ENCODE measurements around the gene GNG7. TPM values are rescaled to one million over a fixed set of nuclear protein-coding genes. Genes with fewer than 3 reads are reported as not detected.
A peak's percentile ranks its signal among the peaks of the same experiment; 100 is the strongest.

The GNG7 gene
- total RNA-seq, 1 donor from 2014 or later, result 7.7 TPM

GRCh38 chr19:2481466-2481865 is 221.0 kb downstream of the GNG7 start:
- H3K27me3 Mint-ChIP-seq (ENCODE audit: unreplicated experiment), result peaks cover 14% of the 10 kb centered on the region
- no peak for DNase-seq (ENCODE audit: low spot score)
- H3K36me3 Mint-ChIP-seq (ENCODE audit: low read depth, unreplicated experiment), result peaks cover 4% of the 10 kb centered on the region
- H3K4me3 Mint-ChIP-seq (ENCODE audit: unreplicated experiment), result no peak overlapping the region
- no peak for TF ChIP-seq CTCF (IDR thresholded peaks at IDR 0.05; ENCODE audit: unreplicated experiment)
- H3K4me1 Mint-ChIP-seq (ENCODE audit: unreplicated experiment), result peaks cover 13% of the 10 kb centered on the region
- peaks cover 9% of the 10 kb centered on the region for H3K9me3 Mint-ChIP-seq (ENCODE audit: unreplicated experiment)
- no peak overlapping the region for H3K27ac Mint-ChIP-seq (ENCODE audit: unreplicated experiment)

DNA sequence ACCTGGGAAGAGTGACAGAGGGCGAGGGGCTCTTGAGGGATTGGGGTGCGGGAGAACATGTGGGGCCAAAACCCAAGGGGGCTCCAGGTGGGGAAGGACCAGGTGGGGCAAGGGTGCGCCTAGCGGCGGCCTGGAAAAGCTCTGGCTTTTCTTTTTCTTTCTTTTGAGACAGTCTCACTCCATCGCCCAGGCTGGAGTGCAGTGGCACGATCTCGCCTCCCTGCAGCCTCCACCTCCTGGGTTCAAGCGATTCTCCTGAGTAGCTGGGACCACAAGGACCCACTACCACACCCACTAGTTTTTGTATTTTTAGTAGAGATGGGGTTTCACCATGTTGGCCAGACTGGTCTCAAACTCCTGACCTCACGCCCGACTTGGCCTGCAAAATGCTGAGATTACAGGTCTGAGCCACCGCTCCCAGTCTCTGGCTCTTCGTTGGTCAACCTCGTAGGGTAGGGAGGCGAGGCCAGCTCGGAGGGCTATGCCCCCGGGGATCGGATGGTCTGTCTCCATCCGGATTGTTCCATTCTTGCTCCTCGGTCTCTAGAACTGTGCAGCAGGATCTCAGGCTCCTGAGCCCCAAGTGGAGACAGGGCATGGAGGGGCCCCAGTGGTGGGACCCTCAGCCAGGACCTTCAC is 222.8 kb downstream of the GNG7 start:
- Mint-ChIP-seq H3K27ac (ENCODE audit: unreplicated experiment) (no peak overlapping the region), H3K27me3 (ENCODE audit: unreplicated experiment) (peaks cover 15% of the 10 kb centered on the region), H3K4me3 (ENCODE audit: unreplicated experiment) (peak overlapping the region; percentile 56), H3K4me1 (ENCODE audit: unreplicated experiment) (peaks cover 17% of the 10 kb centered on the region), H3K36me3 (ENCODE audit: low read depth, unreplicated experiment) (peaks cover 7% of the 10 kb centered on the region), H3K9me3 (ENCODE audit: unreplicated experiment) (peaks cover 9% of the 10 kb centered on the region)
- no peak for DNase-seq (ENCODE audit: low spot score)
- peak; percentile 24 for TF ChIP-seq CTCF (IDR thresholded peaks at IDR 0.05; ENCODE audit: unreplicated experiment)

DNA sequence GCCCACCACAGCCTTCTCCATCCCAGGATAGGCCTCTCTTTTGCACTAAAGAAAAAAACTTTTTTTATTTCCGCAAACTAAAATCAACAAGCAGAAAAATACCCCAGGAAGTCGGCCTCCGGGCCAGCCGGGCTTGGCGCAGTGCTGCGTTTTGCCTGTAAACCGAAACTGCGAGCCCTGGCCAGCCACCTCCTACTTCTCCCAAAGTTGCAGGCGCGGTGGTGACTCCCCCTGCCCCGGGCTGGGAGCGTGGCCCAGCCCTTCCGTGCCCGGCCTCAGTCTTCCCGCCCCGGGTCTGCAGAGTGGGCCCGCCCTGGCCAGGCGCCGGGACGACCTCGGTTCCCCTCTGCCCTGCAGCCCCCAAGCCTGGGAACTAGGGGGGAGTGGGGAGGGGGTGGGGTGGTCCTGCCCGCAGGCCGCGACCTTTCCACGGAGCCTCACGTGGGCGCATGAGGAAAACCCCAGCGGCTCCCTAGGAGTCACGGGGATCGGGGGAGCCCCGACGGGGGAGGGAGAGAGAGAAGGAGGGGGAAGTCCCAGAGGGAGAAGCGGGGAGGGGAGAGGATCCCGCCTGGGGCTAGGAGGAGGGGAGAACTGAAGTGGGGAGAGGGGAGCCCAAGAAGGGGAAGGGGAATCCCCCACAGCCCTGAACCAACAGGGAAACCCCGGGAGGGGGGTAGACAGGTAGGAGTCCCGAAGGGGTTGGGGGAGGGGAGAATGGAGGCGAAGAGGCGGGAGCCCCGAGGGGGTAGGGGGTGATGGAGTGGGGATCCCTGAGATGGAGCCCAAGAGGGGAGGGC is 223.5 kb downstream of the GNG7 start:
- TF ChIP-seq CTCF (IDR thresholded peaks at IDR 0.05; ENCODE audit: unreplicated experiment), result no peak
- peaks cover 15% of the 10 kb centered on the region for H3K27me3 Mint-ChIP-seq (ENCODE audit: unreplicated experiment)
- H3K9me3 Mint-ChIP-seq (ENCODE audit: unreplicated experiment), result peaks cover 8% of the 10 kb centered on the region
- H3K36me3 Mint-ChIP-seq (ENCODE audit: low read depth, unreplicated experiment), result peaks cover 5% of the 10 kb centered on the region
- no peak for DNase-seq (ENCODE audit: low spot score)
- H3K27ac Mint-ChIP-seq (ENCODE audit: unreplicated experiment), result no peak overlapping the region
- H3K4me3 Mint-ChIP-seq (ENCODE audit: unreplicated experiment), result peak overlapping the region; percentile 67
- peaks cover 17% of the 10 kb centered on the region for H3K4me1 Mint-ChIP-seq (ENCODE audit: unreplicated experiment)

- peaks cover 5% of the 10 kb centered on the region for H3K9me3 Mint-ChIP-seq (ENCODE audit: unreplicated experiment)
- peak overlapping the region; percentile 45 for H3K27ac Mint-ChIP-seq (ENCODE audit: unreplicated experiment)
- TF ChIP-seq CTCF (IDR thresholded peaks at IDR 0.05; ENCODE audit: unreplicated experiment), result no peak
- no peak for DNase-seq (ENCODE audit: low spot score)
- peaks cover 17% of the 10 kb centered on the region for H3K4me1 Mint-ChIP-seq (ENCODE audit: unreplicated experiment)
- H3K36me3 Mint-ChIP-seq (ENCODE audit: low read depth, unreplicated experiment), result peaks cover 3% of the 10 kb centered on the region
- peaks cover 13% of the 10 kb centered on the region for H3K27me3 Mint-ChIP-seq (ENCODE audit: unreplicated experiment)
- H3K4me3 Mint-ChIP-seq (ENCODE audit: unreplicated experiment), result peak overlapping the region; percentile 67
Observed at GRCh38 chr19:2478278-2478755, 224.2 kb downstream of the GNG7 start.

DNA sequence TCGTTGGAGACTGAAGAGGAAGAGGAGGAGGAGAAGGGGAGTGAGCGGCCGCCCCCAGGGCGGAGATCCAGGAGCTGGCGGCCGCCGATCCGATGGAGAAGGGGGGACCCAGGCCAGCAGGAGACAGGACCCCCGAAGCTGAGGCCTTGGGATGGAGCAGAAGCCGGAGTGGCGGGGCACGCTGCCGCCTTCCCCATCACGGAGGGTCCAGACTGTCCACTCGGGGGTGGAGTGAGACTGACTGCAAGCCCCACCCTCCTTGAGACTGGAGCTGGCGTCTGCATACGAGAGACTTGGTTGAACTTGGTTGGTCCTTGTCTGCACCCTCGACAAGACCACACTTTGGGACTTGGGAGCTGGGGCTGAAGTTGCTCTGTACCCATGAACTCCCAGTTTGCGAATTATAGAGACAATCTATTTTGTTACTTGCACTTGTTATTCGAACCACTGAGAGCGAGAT is 224.7 kb downstream of the GNG7 start:
- peaks cover 3% of the 10 kb centered on the region for H3K36me3 Mint-ChIP-seq (ENCODE audit: low read depth, unreplicated experiment)
- DNase-seq (ENCODE audit: low spot score), result no peak
- H3K9me3 Mint-ChIP-seq (ENCODE audit: unreplicated experiment), result no peaks in the 10 kb centered on the region
- H3K27ac Mint-ChIP-seq (ENCODE audit: unreplicated experiment), result no peak overlapping the region
- TF ChIP-seq CTCF (IDR thresholded peaks at IDR 0.05; ENCODE audit: unreplicated experiment), result no peak
- peak overlapping the region; percentile 63 for H3K4me3 Mint-ChIP-seq (ENCODE audit: unreplicated experiment)
- H3K27me3 Mint-ChIP-seq (ENCODE audit: unreplicated experiment), result peaks cover 10% of the 10 kb centered on the region
- H3K4me1 Mint-ChIP-seq (ENCODE audit: unreplicated experiment), result peaks cover 19% of the 10 kb centered on the region

All from endothelial cell (in vitro differentiated cells).